Activated T-helper 1 cell treated with anti-CD3 and anti-CD28 coated beads, Interleukin-12 subunit alpha, Interleukin-12 subunit beta, Interleukin-2, Interleukin-4 antibody, amounts not matched to agents 30 ng/mL and 10 ng/mL and 1 ng/mL, durations not matched to agents 14 hours and 24 hours and 36 hours (primary cell): Measurements from ENCODE around the gene ARAP1. TPM values are rescaled to one million over a fixed set of nuclear protein-coding genes. Genes with fewer than 3 reads are reported as not detected.

Experiments used
- DNase-seq: peaks from one replicate; pipeline ENCODE4 v3.0.0; 2021; ENCODE audit warnings: low spot score
- H3K27ac Mint-ChIP-seq: one replicate; pipeline ENCODE4 v1.8.0; 2021; ENCODE audit warnings: mild to moderate bottlenecking, mixed read lengths
- H3K27me3 Mint-ChIP-seq: one replicate; pipeline ENCODE4 v1.8.0; 2022; ENCODE audit warnings: mild to moderate bottlenecking, moderate library complexity, mixed read lengths; ENCODE audit not compliant: insufficient read depth
- H3K36me3 Mint-ChIP-seq: one replicate; pipeline ENCODE4 v1.8.0; 2021; ENCODE audit warnings: low read depth, mixed read lengths
- H3K4me1 Mint-ChIP-seq: one replicate; pipeline ENCODE4 v1.8.0; 2021; ENCODE audit warnings: low read depth, mixed read lengths
- H3K4me3 Mint-ChIP-seq: one replicate; pipeline ENCODE4 v1.8.0; 2021; ENCODE audit warnings: mild to moderate bottlenecking, moderate library complexity, mixed read lengths
- H3K9me3 Mint-ChIP-seq: one replicate; pipeline ENCODE4 v1.8.0; 2021; ENCODE audit warnings: mixed read lengths
- intact Hi-C: fragments of 100-400 bp; cut with micrococcal nuclease; formaldehyde crosslinking; loops from one replicate; pipeline ENCODE4 v1.15.1; 2024
- total RNA-seq: library from RNA; stranded (reverse); gene quantifications from 2 replicates; pipeline ENCODE4 v1.2.3, GENCODE V29; 2022

Gene ARAP1
- total RNA-seq, 1 donor from 2014 or later, result 88.6 TPM

DNA sequence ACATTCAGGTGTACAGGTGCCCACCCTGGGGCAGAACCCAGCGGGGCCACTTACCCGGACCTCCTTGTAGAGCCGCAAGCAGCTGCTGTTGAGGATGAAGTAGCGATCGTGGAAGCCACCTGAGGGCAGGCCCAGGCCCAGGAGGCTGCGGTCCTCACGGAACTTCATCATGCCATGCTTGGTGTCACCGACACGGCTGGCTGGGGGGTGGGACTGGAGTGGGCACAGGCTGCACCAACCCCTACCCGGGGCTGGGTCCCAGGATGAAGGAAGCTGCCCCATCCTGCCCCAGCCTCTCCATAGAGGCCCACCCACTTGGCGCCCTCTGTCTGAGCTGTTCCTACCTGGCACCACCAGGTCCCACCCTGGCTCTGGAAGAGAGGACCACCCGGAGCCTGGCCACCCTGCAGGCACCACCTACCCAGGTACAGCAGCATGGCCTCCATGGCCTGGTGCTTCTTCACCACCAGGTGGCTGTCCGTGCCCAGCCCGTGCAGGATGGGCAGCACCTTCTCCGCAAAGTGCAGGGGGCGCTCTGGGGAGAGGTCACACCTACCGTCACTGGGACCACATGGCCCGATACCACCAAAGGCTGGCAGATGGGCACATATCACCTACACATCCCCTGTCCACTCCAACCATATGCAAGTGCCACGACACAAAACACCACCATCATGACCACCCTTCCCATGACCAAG is 58.8 kb downstream of the ARAP1 start:
- H3K4me1 Mint-ChIP-seq, result peaks cover 4% of the 10 kb centered on the region
- no peak overlapping the region for H3K4me3 Mint-ChIP-seq
- intact Hi-C loops, result no loop called here
- no peaks in the 10 kb centered on the region for H3K9me3 Mint-ChIP-seq
- DNase-seq, result no peak
- H3K27ac Mint-ChIP-seq, result no peak overlapping the region
- peaks cover 27% of the 10 kb centered on the region for H3K36me3 Mint-ChIP-seq
- no peaks in the 10 kb centered on the region for H3K27me3 Mint-ChIP-seq

DNA sequence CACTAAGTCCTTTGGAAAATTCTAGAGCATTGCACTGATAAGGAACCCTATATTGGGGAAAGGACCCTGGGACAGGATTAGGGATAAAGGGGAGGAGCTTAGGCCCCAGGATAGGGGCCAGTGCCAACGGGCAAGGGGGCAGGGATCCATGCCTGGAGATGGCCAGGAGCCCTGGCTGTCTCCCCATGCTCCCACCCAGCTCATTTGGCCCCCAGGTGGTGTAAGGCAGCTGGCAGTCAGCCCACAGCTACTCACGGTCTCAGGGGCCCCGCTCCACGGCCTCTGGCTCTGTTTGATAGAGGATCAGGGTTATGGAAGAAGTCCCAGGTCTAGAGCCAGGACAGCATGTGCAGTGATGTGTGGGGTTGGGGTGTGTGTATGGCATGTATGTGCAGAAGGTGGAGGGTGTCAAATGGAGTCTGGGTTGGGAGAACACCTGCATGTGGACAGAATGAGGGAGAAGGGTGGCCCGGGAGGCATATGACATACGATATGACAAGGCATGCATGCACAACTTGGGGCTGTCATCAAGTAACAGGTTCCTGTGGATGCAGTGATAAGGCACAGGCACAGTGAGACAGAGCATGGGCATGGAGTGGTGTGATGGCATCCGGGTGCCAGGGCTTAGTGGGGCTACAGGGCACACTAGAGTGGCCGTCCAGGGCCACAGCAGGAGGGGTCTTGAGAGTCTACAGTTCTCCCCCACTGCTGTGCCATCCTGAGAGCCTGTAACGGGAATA is 59.5 kb downstream of the ARAP1 start:
- peaks cover 27% of the 10 kb centered on the region for H3K36me3 Mint-ChIP-seq
- H3K27me3 Mint-ChIP-seq, result no peaks in the 10 kb centered on the region
- no peak for DNase-seq
- no peak overlapping the region for H3K4me3 Mint-ChIP-seq
- peaks cover 9% of the 10 kb centered on the region for H3K4me1 Mint-ChIP-seq
- H3K9me3 Mint-ChIP-seq, result no peaks in the 10 kb centered on the region
- intact Hi-C loops, result no loop called here
- no peak overlapping the region for H3K27ac Mint-ChIP-seq

DNA sequence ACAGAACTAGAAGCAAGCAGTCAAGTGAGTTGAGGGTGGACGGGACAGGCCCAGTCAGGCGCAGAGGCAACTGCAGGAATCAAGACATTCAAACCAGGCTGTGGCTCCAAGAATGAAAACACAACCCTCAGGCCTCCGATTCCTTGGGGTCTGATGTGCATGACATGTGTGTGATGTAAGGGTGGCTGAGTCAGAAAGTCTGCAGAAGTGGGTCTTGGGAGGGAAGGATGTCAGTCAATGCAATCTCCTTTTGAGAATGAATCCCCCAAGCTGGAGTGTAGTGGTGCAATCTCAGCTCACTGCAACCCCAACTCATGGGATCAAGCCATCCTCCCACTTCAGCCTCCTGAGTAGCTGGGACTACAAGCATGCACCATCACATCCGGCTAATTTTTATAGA is 62.0 kb downstream of the ARAP1 start:
- no peaks in the 10 kb centered on the region for H3K9me3 Mint-ChIP-seq
- peaks cover 22% of the 10 kb centered on the region for H3K36me3 Mint-ChIP-seq
- no peak overlapping the region for H3K4me3 Mint-ChIP-seq
- no peak for DNase-seq
- H3K27ac Mint-ChIP-seq, result no peak overlapping the region
- no peaks in the 10 kb centered on the region for H3K27me3 Mint-ChIP-seq
- intact Hi-C loops, result no loop called here
- H3K4me1 Mint-ChIP-seq, result peaks cover 31% of the 10 kb centered on the region

DNA sequence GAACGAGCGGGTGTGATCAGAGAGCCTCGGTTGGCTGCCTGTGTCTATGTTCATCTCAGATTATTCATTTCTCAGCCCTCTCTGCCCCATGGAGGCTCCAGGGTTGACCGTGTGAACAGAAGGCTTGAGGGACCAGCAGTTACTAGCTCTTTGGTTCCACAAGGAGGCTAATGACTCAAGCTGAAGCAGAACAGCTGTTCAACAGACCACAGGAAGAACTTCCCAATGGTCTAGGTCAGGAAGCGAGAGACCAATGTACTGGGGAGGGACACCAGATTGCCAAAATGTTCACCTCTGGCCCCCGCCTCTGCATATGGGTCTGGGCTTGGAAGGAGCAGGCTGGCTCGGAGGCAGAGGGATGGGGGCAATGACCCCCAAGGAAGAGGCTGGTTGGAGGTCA is 63.3 kb downstream of the ARAP1 start:
- Mint-ChIP-seq H3K27ac (no peak overlapping the region), H3K36me3 (peaks cover 15% of the 10 kb centered on the region), H3K4me1 (peaks cover 40% of the 10 kb centered on the region), H3K4me3 (no peak overlapping the region), H3K27me3 (no peaks in the 10 kb centered on the region), H3K9me3 (no peaks in the 10 kb centered on the region)
- DNase-seq, result no peak
- intact Hi-C loops, result no loop called here

DNA sequence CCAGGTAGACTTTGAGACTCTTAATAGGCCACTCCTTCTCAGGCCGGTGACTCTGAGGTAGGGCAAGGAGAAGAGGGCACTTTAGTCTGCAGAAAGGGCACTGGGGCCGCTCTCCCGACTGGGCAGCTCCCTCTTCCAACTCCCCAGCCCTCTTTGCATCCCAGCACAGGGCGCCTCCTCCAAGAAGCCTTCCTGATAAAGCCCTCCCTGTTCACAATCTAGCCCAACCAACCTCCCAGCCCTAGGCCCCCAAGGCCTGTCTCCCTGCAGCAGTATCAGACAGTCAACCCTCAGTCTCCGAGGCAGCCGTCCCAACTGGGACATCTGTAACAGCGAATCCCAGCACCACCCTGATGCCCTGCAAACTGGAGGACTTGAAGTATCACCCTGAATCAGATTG is 63.7 kb downstream of the ARAP1 start:
- no peak for DNase-seq
- H3K4me1 Mint-ChIP-seq, result peaks cover 40% of the 10 kb centered on the region
- H3K4me3 Mint-ChIP-seq, result no peak overlapping the region
- H3K36me3 Mint-ChIP-seq, result peaks cover 18% of the 10 kb centered on the region
- H3K27ac Mint-ChIP-seq, result no peak overlapping the region
- H3K9me3 Mint-ChIP-seq, result no peaks in the 10 kb centered on the region
- intact Hi-C loops, result no loop called here
- H3K27me3 Mint-ChIP-seq, result no peaks in the 10 kb centered on the region

- Mint-ChIP-seq H3K9me3 (no peaks in the 10 kb centered on the region), H3K4me3 (no peak overlapping the region), H3K36me3 (peaks cover 15% of the 10 kb centered on the region), H3K4me1 (peaks cover 41% of the 10 kb centered on the region), H3K27ac (no peak overlapping the region), H3K27me3 (no peaks in the 10 kb centered on the region)
- DNase-seq, result no peak
- intact Hi-C loops, result no loop called here
Measured at GRCh38 chr11:72687326-72687725, 64.9 kb downstream of the ARAP1 start.

DNA sequence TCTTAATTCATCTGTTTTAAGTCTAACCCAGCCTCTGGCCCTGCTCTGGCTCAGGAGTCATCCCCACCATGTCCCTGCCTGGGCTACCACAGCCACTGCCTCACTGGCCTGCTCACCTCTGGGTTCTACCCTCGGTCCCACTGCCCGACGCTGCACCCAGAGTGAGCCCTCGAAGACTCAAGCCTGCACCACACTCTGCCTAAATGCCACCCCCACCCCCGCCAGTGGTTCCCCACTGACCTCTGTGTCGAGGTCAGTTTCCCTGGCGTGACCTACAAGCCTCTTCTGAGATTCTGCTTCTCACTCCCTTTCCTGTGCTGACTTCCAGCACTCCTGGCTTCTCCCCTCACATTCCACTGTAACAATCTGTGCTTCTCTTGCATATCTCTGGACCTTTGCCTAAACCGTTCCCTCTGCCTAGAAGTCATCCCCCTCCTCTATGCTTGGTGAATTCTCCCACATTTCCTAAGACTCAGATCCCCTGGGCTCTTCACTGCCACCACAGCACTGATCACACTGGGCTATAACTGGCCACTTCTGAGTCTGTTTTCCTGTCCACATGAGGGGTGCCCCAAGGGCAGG is 65.5 kb downstream of the ARAP1 start:
- no peaks in the 10 kb centered on the region for H3K27me3 Mint-ChIP-seq
- H3K27ac Mint-ChIP-seq, result peak overlapping the region; percentile 84
- H3K9me3 Mint-ChIP-seq, result no peaks in the 10 kb centered on the region
- H3K4me3 Mint-ChIP-seq, result peak overlapping the region; percentile 47
- intact Hi-C loops, result loop anchor here (1.0 kb wide), 2 partner anchors 18 to 36 kb away; no protein-coding TSS in a partner anchor
- H3K4me1 Mint-ChIP-seq, result peaks cover 43% of the 10 kb centered on the region
- DNase-seq, result no peak
- H3K36me3 Mint-ChIP-seq, result peaks cover 17% of the 10 kb centered on the region

- Mint-ChIP-seq H3K4me1 (peaks cover 43% of the 10 kb centered on the region), H3K9me3 (no peaks in the 10 kb centered on the region), H3K27ac (peak overlapping the region; percentile 84), H3K4me3 (peak overlapping the region; percentile 47), H3K27me3 (no peaks in the 10 kb centered on the region), H3K36me3 (peaks cover 17% of the 10 kb centered on the region)
- peak; percentile 22 for DNase-seq
- intact Hi-C loops, result loop anchor here (1.0 kb wide), 2 partner anchors 18 to 36 kb away; no protein-coding TSS in a partner anchor
Measured at GRCh38 chr11:72685560-72686480, 66.4 kb downstream of the ARAP1 start.

GRCh38 chr11:72684236-72684912 is 67.8 kb downstream of the ARAP1 start:
- Mint-ChIP-seq H3K9me3 (no peaks in the 10 kb centered on the region), H3K27ac (peak overlapping the region; percentile 34), H3K36me3 (peaks cover 14% of the 10 kb centered on the region), H3K4me1 (peaks cover 43% of the 10 kb centered on the region), H3K4me3 (no peak overlapping the region), H3K27me3 (peaks cover 6% of the 10 kb centered on the region)
- DNase-seq, result peak; percentile 22
- intact Hi-C loops, result no loop called here

DNA sequence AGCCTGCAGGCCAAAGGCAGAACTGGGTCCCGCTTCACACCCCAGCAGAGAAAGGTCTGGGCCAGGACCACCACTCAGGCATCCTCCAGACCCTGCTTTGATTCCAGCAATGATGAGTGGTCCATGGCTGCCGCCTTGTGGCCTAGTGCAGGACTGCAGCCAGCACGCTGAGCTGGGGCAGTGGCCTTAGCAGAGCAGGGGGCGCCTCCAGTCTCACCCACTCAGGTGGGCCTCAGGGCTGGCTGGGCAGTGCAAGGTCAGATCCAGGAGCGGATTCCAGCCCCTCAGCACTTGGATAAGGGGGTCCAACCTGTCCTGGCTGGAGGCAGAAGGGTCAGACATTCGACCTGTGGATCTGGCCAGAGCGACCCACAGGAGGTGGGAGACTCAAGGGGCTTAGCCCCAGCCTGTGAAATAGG is 68.4 kb downstream of the ARAP1 start:
- no peaks in the 10 kb centered on the region for H3K9me3 Mint-ChIP-seq
- no peak overlapping the region for H3K4me3 Mint-ChIP-seq
- peak overlapping the region; percentile 50 for H3K27ac Mint-ChIP-seq
- intact Hi-C loops, result loop anchor here (1.0 kb wide), 3 partner anchors 98 to 212 kb away; no protein-coding TSS in a partner anchor
- DNase-seq, result peak; percentile 49
- peaks cover 43% of the 10 kb centered on the region for H3K4me1 Mint-ChIP-seq
- H3K36me3 Mint-ChIP-seq, result peaks cover 14% of the 10 kb centered on the region
- H3K27me3 Mint-ChIP-seq, result peaks cover 10% of the 10 kb centered on the region

GRCh38 chr11:72682858-72683243 is 69.4 kb downstream of the ARAP1 start:
- Mint-ChIP-seq H3K9me3 (no peaks in the 10 kb centered on the region), H3K36me3 (peaks cover 11% of the 10 kb centered on the region), H3K27me3 (peaks cover 10% of the 10 kb centered on the region), H3K27ac (no peak overlapping the region), H3K4me3 (no peak overlapping the region), H3K4me1 (peaks cover 34% of the 10 kb centered on the region)
- intact Hi-C loops, result loop anchor here (1.0 kb wide), 3 partner anchors 98 to 212 kb away; no protein-coding TSS in a partner anchor
- no peak for DNase-seq
